Measurements from ENCODE around the gene PLA2G12B.
"Not testable (repeated sequence)": the region's sequence is repeated elsewhere in the genome, so short reads cannot be mapped to it uniquely, and the experiment has no call there.

PLA2G12B gene

GRCh38 chr10:72954596-72955554 is at the start of gene PLA2G12B:
PLA2G12B (minus strand) TSS chr10:72954806; CDS start chr10:72954685, 121 bp downstream.
- DNase-seq (ENCODE audit: low spot score), result no peak

GRCh38 chr10:73003822-73004221 is 49.2 kb upstream of the PLA2G12B start:
- DNase-seq (ENCODE audit: low spot score), result no peak

- DNase-seq (ENCODE audit: low spot score), result no peak
Measured at GRCh38 chr10:73000973-73001372, 46.4 kb upstream of the PLA2G12B start.

- DNase-seq (ENCODE audit: low spot score), result no peak
Measured at GRCh38 chr10:72997099-72997498, 42.5 kb upstream of the PLA2G12B start.

- not testable (repeated sequence) for DNase-seq (ENCODE audit: low spot score)
Measured at GRCh38 chr10:72995459-72995858, 40.9 kb upstream of the PLA2G12B start.

- not testable (repeated sequence) for DNase-seq (ENCODE audit: low spot score)
Measured at GRCh38 chr10:72989771-72990170, 35.2 kb upstream of the PLA2G12B start.

- DNase-seq (ENCODE audit: low spot score), result not testable (repeated sequence)
Measured at GRCh38 chr10:72984618-72985017, 30.0 kb upstream of the PLA2G12B start.

GRCh38 chr10:72981882-72982529 is 27.4 kb upstream of the PLA2G12B start:
- peak; percentile 39 for DNase-seq (ENCODE audit: low spot score)

- DNase-seq (ENCODE audit: low spot score), result no peak
Measured at GRCh38 chr10:72981028-72981881, 26.6 kb upstream of the PLA2G12B start.

- DNase-seq (ENCODE audit: low spot score), result no peak
Measured at GRCh38 chr10:72980348-72980747, 25.7 kb upstream of the PLA2G12B start.

GRCh38 chr10:72979709-72980108 is 25.1 kb upstream of the PLA2G12B start:
- no peak for DNase-seq (ENCODE audit: low spot score)

GRCh38 chr10:72976886-72977285 is 22.3 kb upstream of the PLA2G12B start:
- DNase-seq (ENCODE audit: low spot score), result no peak

- no peak for DNase-seq (ENCODE audit: low spot score)
Measured at GRCh38 chr10:72956001-72956400, 1.4 kb upstream of the PLA2G12B start.

GRCh38 chr10:72954230-72954595 is 393 bp downstream of the PLA2G12B start:
- DNase-seq (ENCODE audit: low spot score), result no peak

- DNase-seq (ENCODE audit: low spot score), result no peak
Measured at GRCh38 chr10:72953687-72954086, 919 bp downstream of the PLA2G12B start.

GRCh38 chr10:72952642-72953158 is 1.9 kb downstream of the PLA2G12B start:
- DNase-seq (ENCODE audit: low spot score), result no peak

GRCh38 chr10:72952189-72952588 is 2.4 kb downstream of the PLA2G12B start:
- no peak for DNase-seq (ENCODE audit: low spot score)

- no peak for DNase-seq (ENCODE audit: low spot score)
Measured at GRCh38 chr10:72951760-72952159, 2.8 kb downstream of the PLA2G12B start.

GRCh38 chr10:72948762-72949161 is 5.8 kb downstream of the PLA2G12B start:
- DNase-seq (ENCODE audit: low spot score), result no peak

GRCh38 chr10:72946963-72947362 is 7.6 kb downstream of the PLA2G12B start:
- DNase-seq (ENCODE audit: low spot score), result no peak

- DNase-seq (ENCODE audit: low spot score), result no peak
Measured at GRCh38 chr10:72943498-72944234, 10.9 kb downstream of the PLA2G12B start.
